ENCODE results near the gene HOXA6. TPM values are rescaled to one million over a fixed set of nuclear protein-coding genes. Genes with fewer than 3 reads are reported as not detected.

HOXA6 gene
- total RNA-seq, 1 donor from 2014 or later: not detected

- DNase-seq: no peak
Measured at GRCh38 chr7:27121684-27122076, 25.9 kb downstream of the HOXA6 start.

GRCh38 chr7:27119412-27119911 lies 28.1 kb downstream of the HOXA6 start:
- DNase-seq: no peak

GRCh38 chr7:27118580-27118979 lies 29.0 kb downstream of the HOXA6 start:
- no peak for DNase-seq

GRCh38 chr7:27117887-27118491 lies 29.6 kb downstream of the HOXA6 start:
- DNase-seq: no peak

- DNase-seq: no peak
Measured at GRCh38 chr7:27116962-27117886, 30.4 kb downstream of the HOXA6 start.

- no peak for DNase-seq
Measured at GRCh38 chr7:27116031-27116961, 31.3 kb downstream of the HOXA6 start.

GRCh38 chr7:27115221-27116026 lies 32.1 kb downstream of the HOXA6 start:
- DNase-seq: no peak

- no peak for DNase-seq
Measured at GRCh38 chr7:27114881-27115220, 32.7 kb downstream of the HOXA6 start.

- DNase-seq: no peak
Measured at GRCh38 chr7:27113991-27114769, 33.4 kb downstream of the HOXA6 start.

- DNase-seq: no peak
Measured at GRCh38 chr7:27112955-27113949, 34.3 kb downstream of the HOXA6 start.

- DNase-seq: no peak
Measured at GRCh38 chr7:27112361-27112760, 35.2 kb downstream of the HOXA6 start.

GRCh38 chr7:27111751-27112277 lies 35.8 kb downstream of the HOXA6 start:
- DNase-seq: no peak

- no peak for DNase-seq
Measured at GRCh38 chr7:27111042-27111750, 36.4 kb downstream of the HOXA6 start.

- no peak for DNase-seq
Measured at GRCh38 chr7:27110186-27111031, 37.2 kb downstream of the HOXA6 start.

GRCh38 chr7:27109466-27110185 lies 37.9 kb downstream of the HOXA6 start:
- DNase-seq: no peak

- no peak for DNase-seq
Measured at GRCh38 chr7:27108390-27109127, 39.0 kb downstream of the HOXA6 start.
